Chondrocyte (in vitro differentiated cells): ENCODE results near the gene PYDC1. TPM values are rescaled to one million over a fixed set of nuclear protein-coding genes. Genes with fewer than 3 reads are reported as not detected.

ENCODE experiments used
- DNase-seq: peaks from one replicate; pipeline ENCODE4 v3.0.0; 2021; ENCODE audit warnings: mixed read lengths, low spot score
- H3K27ac Mint-ChIP-seq: one replicate; pipeline ENCODE4 v1.8.0; 2021; ENCODE audit warnings: mild to moderate bottlenecking, moderate library complexity, mixed read lengths; ENCODE audit not compliant: unreplicated experiment
- H3K27me3 Mint-ChIP-seq: 2 replicates; pipeline ENCODE4 v1.8.0; 2021; ENCODE audit warnings: low read depth, mixed read lengths
- H3K36me3 Mint-ChIP-seq: 2 replicates; pipeline ENCODE4 v1.8.0; 2021; ENCODE audit warnings: low read depth, mixed read lengths
- H3K4me1 Mint-ChIP-seq: 2 replicates; pipeline ENCODE4 v1.8.0; 2021; ENCODE audit warnings: low read depth, mild to moderate bottlenecking, mixed read lengths
- H3K4me3 Mint-ChIP-seq: one replicate; pipeline ENCODE4 v1.8.0; 2021; ENCODE audit warnings: mild to moderate bottlenecking, moderate library complexity, mixed read lengths; ENCODE audit not compliant: unreplicated experiment
- H3K9me3 Mint-ChIP-seq: 2 replicates; pipeline ENCODE4 v1.8.0; 2021; ENCODE audit warnings: low read depth, mixed read lengths
- CTCF ChIP-seq: fragments of 200-600 bp; sonication (generic); IDR thresholded peaks from 2 replicates; pipeline ENCODE4 v1.5.0; 2021; ENCODE audit warnings: antibody characterized with exemption, mild to moderate bottlenecking, moderate library complexity
- total RNA-seq: library from RNA; stranded (reverse); gene quantifications from 3 replicates; pipeline ENCODE4 v1.2.1, GENCODE V29; 2021

The PYDC1 gene
- total RNA-seq, 1 donor from 2014 or later, result not detected

DNA sequence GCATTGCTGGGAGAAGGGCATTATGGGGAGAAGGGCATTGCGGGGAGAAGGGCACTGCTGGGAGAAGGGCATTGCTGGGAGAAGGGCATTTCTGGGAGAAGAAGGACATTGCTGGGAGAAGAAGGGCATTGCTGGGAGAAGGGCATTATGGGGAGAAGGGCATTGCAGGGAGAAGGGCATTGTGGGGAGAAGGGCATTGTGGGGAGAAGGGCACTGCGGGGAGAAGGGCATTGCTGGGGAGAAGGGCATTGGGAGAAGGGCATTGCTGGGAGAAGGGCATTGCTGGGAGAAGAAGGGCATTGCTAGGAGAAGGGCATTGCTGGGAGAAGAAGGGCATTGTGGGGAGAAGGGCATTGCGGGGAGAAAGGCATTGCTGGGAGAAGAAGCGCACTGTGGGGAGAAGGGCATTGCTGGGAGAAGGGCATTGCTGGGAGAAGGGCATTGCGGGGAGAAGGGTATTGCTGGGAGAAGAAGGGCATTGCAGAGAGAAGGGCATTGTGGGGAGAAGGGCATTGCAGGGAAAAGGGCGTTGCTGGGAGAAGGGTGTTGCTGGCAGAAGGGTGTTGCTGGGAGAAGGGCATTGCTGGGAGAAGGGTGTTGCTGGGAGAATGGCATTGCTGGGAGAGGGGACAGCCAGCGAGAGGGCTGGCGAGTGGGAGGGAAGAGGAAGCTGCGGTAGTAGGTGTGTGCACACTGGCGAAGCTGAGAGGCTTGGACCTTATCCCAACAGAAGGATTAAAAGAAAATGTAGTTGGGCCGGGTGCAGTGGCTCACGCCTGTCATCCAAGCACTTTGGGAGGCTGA is 4.6 kb upstream of the PYDC1 start:
- Mint-ChIP-seq H3K9me3 (no peaks in the 10 kb centered on the region), H3K4me3 (no peak overlapping the region), H3K27me3 (peaks cover 34% of the 10 kb centered on the region), H3K36me3 (no peaks in the 10 kb centered on the region), H3K4me1 (peaks cover 4% of the 10 kb centered on the region), H3K27ac (no peak overlapping the region)
- TF ChIP-seq CTCF, result no peak
- DNase-seq, result no peak

- H3K27me3 Mint-ChIP-seq, result peaks cover 44% of the 10 kb centered on the region
- peaks cover 18% of the 10 kb centered on the region for H3K4me1 Mint-ChIP-seq
- no peaks in the 10 kb centered on the region for H3K9me3 Mint-ChIP-seq
- no peak overlapping the region for H3K27ac Mint-ChIP-seq
- H3K4me3 Mint-ChIP-seq, result no peak overlapping the region
- H3K36me3 Mint-ChIP-seq, result no peaks in the 10 kb centered on the region
- no peak for TF ChIP-seq CTCF
- no peak for DNase-seq
Measured at GRCh38 chr16:31219154-31219741, 2.3 kb upstream of the PYDC1 start.

DNA sequence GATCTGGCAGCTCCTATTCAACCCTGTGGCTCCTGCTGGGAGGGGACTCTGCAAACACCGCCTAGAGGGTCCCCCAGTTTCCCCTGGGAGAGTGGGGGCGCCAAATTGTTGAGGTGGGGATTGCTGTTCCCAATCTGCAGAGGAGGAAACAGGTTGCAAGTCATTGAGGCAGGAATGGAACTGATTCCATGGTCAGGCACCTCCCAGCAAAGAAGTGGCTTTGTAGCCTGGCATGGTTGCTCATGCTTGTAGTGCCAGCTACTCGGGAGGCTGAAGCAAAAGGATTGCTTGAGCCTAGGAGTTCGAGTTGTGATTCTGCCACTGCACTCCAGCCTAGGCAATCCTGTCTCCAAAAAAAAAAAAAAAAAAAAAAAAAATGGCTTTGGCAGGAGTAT is 198 bp upstream of the PYDC1 start:
- peaks cover 20% of the 10 kb centered on the region for H3K4me1 Mint-ChIP-seq
- peaks cover 56% of the 10 kb centered on the region for H3K27me3 Mint-ChIP-seq
- TF ChIP-seq CTCF, result no peak
- peak overlapping the region; percentile 31 for H3K4me3 Mint-ChIP-seq
- H3K27ac Mint-ChIP-seq, result no peak overlapping the region
- no peaks in the 10 kb centered on the region for H3K36me3 Mint-ChIP-seq
- no peak for DNase-seq
- no peaks in the 10 kb centered on the region for H3K9me3 Mint-ChIP-seq

DNA sequence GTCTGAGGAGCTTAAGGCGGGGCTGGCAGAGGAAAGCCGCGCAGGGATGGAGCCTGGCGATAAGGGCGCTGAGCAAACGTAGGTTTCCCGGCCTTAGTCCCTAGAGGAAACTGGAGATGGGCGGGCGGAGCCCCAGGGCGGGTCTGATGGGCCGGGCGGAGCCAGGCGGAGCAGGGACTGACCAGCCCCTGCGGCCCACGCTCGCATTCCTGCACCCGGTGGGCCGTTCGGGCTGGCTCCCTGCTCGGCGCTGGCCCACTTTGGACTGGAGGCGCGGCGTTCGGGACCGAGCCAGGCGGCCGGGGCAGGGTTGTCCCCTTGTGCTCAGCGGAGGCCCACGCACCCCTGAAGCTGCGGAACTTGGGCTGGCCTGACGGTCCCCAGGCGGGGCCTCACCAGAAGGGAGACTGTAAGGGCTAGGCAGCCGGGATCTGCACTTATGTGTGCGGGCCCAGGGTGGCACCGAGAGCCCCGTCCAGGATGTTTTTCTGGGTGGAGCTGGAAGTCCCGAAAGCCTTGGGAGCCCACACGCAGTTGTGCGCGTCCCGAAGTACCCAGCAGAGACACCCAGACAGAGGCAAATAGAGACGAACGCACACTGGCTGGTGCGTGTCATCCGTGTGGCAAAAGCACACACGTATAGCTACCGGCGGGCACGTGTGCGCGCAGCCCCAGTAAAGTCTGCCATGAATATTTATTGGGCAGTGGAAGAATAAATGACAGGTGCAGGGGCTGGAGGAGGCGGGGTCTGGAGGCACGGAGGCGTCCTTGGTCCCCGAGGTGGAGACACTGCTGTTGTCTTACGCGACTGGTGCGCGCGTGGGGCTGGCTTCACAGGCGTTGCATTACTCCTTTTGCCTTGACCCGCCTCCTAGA is 1.4 kb downstream of the PYDC1 start:
- peak overlapping the region; percentile 66 for H3K4me3 Mint-ChIP-seq
- H3K27ac Mint-ChIP-seq, result no peak overlapping the region
- H3K9me3 Mint-ChIP-seq, result no peaks in the 10 kb centered on the region
- H3K27me3 Mint-ChIP-seq, result peaks cover 46% of the 10 kb centered on the region
- no peaks in the 10 kb centered on the region for H3K36me3 Mint-ChIP-seq
- TF ChIP-seq CTCF, result no peak
- peaks cover 20% of the 10 kb centered on the region for H3K4me1 Mint-ChIP-seq
- DNase-seq, result no peak

- DNase-seq, result no peak
- Mint-ChIP-seq H3K36me3 (no peaks in the 10 kb centered on the region), H3K9me3 (no peaks in the 10 kb centered on the region), H3K4me3 (peak overlapping the region; percentile 66), H3K27ac (no peak overlapping the region), H3K4me1 (peaks cover 20% of the 10 kb centered on the region), H3K27me3 (peaks cover 53% of the 10 kb centered on the region)
- TF ChIP-seq CTCF, result no peak
Measured at GRCh38 chr16:31214708-31215286, 2.1 kb downstream of the PYDC1 start.
